H9 (cell line): ENCODE measurements around the gene TFAP2A. TPM values are rescaled to one million over a fixed set of nuclear protein-coding genes. Genes with fewer than 3 reads are reported as not detected.

ENCODE experiments used
- DNase-seq: peaks from one replicate; pipeline ENCODE4 v3.0.0-alpha.2; 2017
- H2AFZ ChIP-seq: one replicate; pipeline ENCODE4 v1.6.1; 2013; ENCODE audit warnings: mild to moderate bottlenecking, low read length, control low read depth, moderate library complexity
- H2AK5ac ChIP-seq: 2 replicates; pipeline ENCODE4 v1.6.1; 2013; ENCODE audit warnings: low read length, control low read depth, mixed read lengths; ENCODE audit not compliant: insufficient read length
- H2BK120ac ChIP-seq: one replicate; pipeline ENCODE4 v1.6.1; 2013; ENCODE audit warnings: low read depth, mild to moderate bottlenecking, low read length, control low read depth, inconsistent platforms; ENCODE audit not compliant: poor library complexity, severe bottlenecking
- H2BK12ac ChIP-seq: 2 replicates; pipeline ENCODE4 v1.6.1; 2013; ENCODE audit warnings: low read length, control low read depth, mixed read lengths, low read depth; ENCODE audit not compliant: insufficient read length
- H2BK15ac ChIP-seq: 2 replicates; pipeline ENCODE4 v1.6.1; 2013; ENCODE audit warnings: low read depth, low read length, control low read depth
- H2BK20ac ChIP-seq: one replicate; pipeline ENCODE4 v1.6.1; 2013; ENCODE audit warnings: low read depth, mild to moderate bottlenecking, low read length, control low read depth, inconsistent platforms; ENCODE audit not compliant: poor library complexity, severe bottlenecking
- H2BK5ac ChIP-seq: 2 replicates; pipeline ENCODE4 v1.6.1; 2013; ENCODE audit warnings: low read length, control low read depth, mixed read lengths; ENCODE audit not compliant: insufficient read length
- H3K14ac ChIP-seq: 2 replicates; pipeline ENCODE4 v1.6.1; 2013; ENCODE audit warnings: low read length, control low read depth; ENCODE audit not compliant: insufficient read depth
- H3K18ac ChIP-seq: 2 replicates; pipeline ENCODE4 v1.6.1; 2013; ENCODE audit warnings: low read depth, mild to moderate bottlenecking, mixed read lengths, low read length, control low read depth; ENCODE audit not compliant: insufficient read length
- H3K23ac ChIP-seq: 2 replicates; pipeline ENCODE4 v1.6.1; 2013; ENCODE audit warnings: low read length, control low read depth, mixed read lengths, low read depth; ENCODE audit not compliant: insufficient read length
- H3K23me2 ChIP-seq: 2 replicates; pipeline ENCODE4 v1.6.1; 2013; ENCODE audit warnings: low read depth, mild to moderate bottlenecking, mixed read lengths, low read length, control low read depth; ENCODE audit not compliant: insufficient read length, poor library complexity, severe bottlenecking
- H3K27ac ChIP-seq: 2 replicates; pipeline ENCODE4 v1.5.1; 2013; ENCODE audit warnings: low read length, control low read depth, mixed read lengths, low read depth; ENCODE audit not compliant: insufficient read length
- H3K27me3 ChIP-seq: 2 replicates; pipeline ENCODE4 v1.6.1; 2013; ENCODE audit warnings: low read length, control low read depth, inconsistent platforms; ENCODE audit not compliant: insufficient read depth
- H3K4ac ChIP-seq: 2 replicates; pipeline ENCODE4 v1.6.1; 2013; ENCODE audit warnings: low read depth, mild to moderate bottlenecking, control low read depth, inconsistent platforms, low read length, moderate library complexity
- H3K4me1 ChIP-seq: 2 replicates; pipeline ENCODE4 v1.6.1; 2013; ENCODE audit warnings: low read length, control low read depth, inconsistent platforms; ENCODE audit not compliant: insufficient read depth
- H3K4me2 ChIP-seq: 2 replicates; pipeline ENCODE4 v1.6.1; 2013; ENCODE audit warnings: low read length, control low read depth, mixed read lengths; ENCODE audit not compliant: insufficient read length, insufficient read depth
- H3K56ac ChIP-seq: 2 replicates; pipeline ENCODE4 v1.6.1; 2013; ENCODE audit warnings: low read depth, mild to moderate bottlenecking, mixed read lengths, low read length, control low read depth; ENCODE audit not compliant: insufficient read length
- H3K79me1 ChIP-seq: 2 replicates; pipeline ENCODE4 v1.6.1; 2013; ENCODE audit warnings: low read depth, mild to moderate bottlenecking, moderate library complexity, low read length, control low read depth, inconsistent platforms; ENCODE audit not compliant: insufficient read depth, poor library complexity, severe bottlenecking
- H3K79me2 ChIP-seq: 2 replicates; pipeline ENCODE4 v1.6.1; 2013; ENCODE audit warnings: low read length, control low read depth, inconsistent platforms; ENCODE audit not compliant: insufficient read depth
- H3K9ac ChIP-seq: 2 replicates; pipeline ENCODE4 v1.6.1; 2013; ENCODE audit warnings: low read length, control low read depth, mixed read lengths; ENCODE audit not compliant: insufficient read length; ENCODE audit errors: extremely low read depth
- H3K9me3 ChIP-seq: one replicate; pipeline ENCODE4 v1.6.1; 2013; ENCODE audit warnings: low read depth, low read length, inconsistent platforms; ENCODE audit not compliant: control insufficient read depth
- H3T11ph ChIP-seq: one replicate; pipeline ENCODE4 v1.6.1; 2013; ENCODE audit warnings: mild to moderate bottlenecking, low read length, control low read depth, inconsistent platforms
- H4K20me1 ChIP-seq: one replicate; pipeline ENCODE4 v1.6.1; 2013; ENCODE audit not compliant: control insufficient read depth, insufficient read length, insufficient read depth
- H4K5ac ChIP-seq: 2 replicates; pipeline ENCODE4 v1.6.1; 2013; ENCODE audit warnings: low read depth, mild to moderate bottlenecking, mixed read lengths, low read length, control low read depth; ENCODE audit not compliant: insufficient read length
- H4K8ac ChIP-seq: replicated peaks from 2 replicates; pipeline ENCODE4 v1.6.1; 2013; ENCODE audit warnings: low read length, control low read depth, mixed read lengths, low read depth; ENCODE audit not compliant: insufficient read length
- H4K91ac ChIP-seq: 2 replicates; pipeline ENCODE4 v1.6.1; 2013; ENCODE audit warnings: low read depth, mild to moderate bottlenecking, moderate library complexity, mixed read lengths, low read length, control low read depth; ENCODE audit not compliant: insufficient read length
- H3K27ac Mint-ChIP-seq, 3 experiments: 2 replicates in 2 of 3; 3 replicates in 1 of 3; pipeline ENCODE4 v1.8.0; 2020 to 2021; ENCODE audit warnings: mixed read lengths in 3 of 3, mild to moderate bottlenecking in 1 of 3, moderate library complexity in 1 of 3
- H3K27me3 Mint-ChIP-seq: 2 replicates; pipeline ENCODE4 v1.8.0; 2021; ENCODE audit warnings: low read depth, mild to moderate bottlenecking, moderate library complexity, mixed read lengths
- H3K36me3 Mint-ChIP-seq, 3 experiments: 2 replicates in 2 of 3; 3 replicates in 1 of 3; pipeline ENCODE4 v1.8.0; 2020 to 2021; ENCODE audit warnings: low read depth in 3 of 3, mixed read lengths in 3 of 3; ENCODE audit not compliant: insufficient read depth in 1 of 3
- H3K4me1 Mint-ChIP-seq, 2 experiments: 2 replicates each; pipeline ENCODE4 v1.8.0; 2020; ENCODE audit warnings: mixed read lengths in 2 of 2
- H3K4me3 Mint-ChIP-seq, 2 experiments: 2 replicates in 1 of 2; 3 replicates in 1 of 2; pipeline ENCODE4 v1.8.0; 2020 to 2021; ENCODE audit warnings: mild to moderate bottlenecking in 2 of 2, mixed read lengths in 2 of 2, moderate library complexity in 1 of 2
- H3K9me3 Mint-ChIP-seq, 2 experiments: 2 replicates in 1 of 2; 3 replicates in 1 of 2; pipeline ENCODE4 v1.8.0; 2020; ENCODE audit warnings: mild to moderate bottlenecking in 2 of 2, mixed read lengths in 2 of 2, moderate library complexity in 1 of 2
- WGBS: extraction: QIAGEN DNeasy Blood & Tissue Kit; methylation state at CpG from one replicate; pipeline ENCODE4 v1.1.7; 2013; ENCODE audit warnings: missing lambda C conversion rate, low lambda C conversion rate, mixed read lengths; ENCODE audit not compliant: insufficient read length; ENCODE audit errors: extremely low coverage; 5-methylcytosine and 5-hydroxymethylcytosine counted together
- total RNA-seq: library from RNA; stranded (reverse); gene quantifications from 2 replicates; pipeline ENCODE4 v1.2.1, GENCODE V29; 2021
- TF ChIP-seq, protein P1 (sequence below): fragments of 200-600 bp; sonication (generic); conservative IDR thresholded peaks from 3 replicates; pipeline ENCODE4 v1.8.0; 2021; ENCODE audit warnings: antibody characterized with exemption, mild to moderate bottlenecking

The TFAP2A gene
- total RNA-seq, 1 experiment from 2014 or later: 2.6 TPM

- Histone ChIP-seq H3K27me3 (peaks cover 81% of the 10 kb centered on the region), H3K27ac (no peak overlapping the region), H3K79me1 (no peaks in the 10 kb centered on the region), H3K4ac (no peak overlapping the region), H2AK5ac (no peak overlapping the region), H3K4me1 (no peaks in the 10 kb centered on the region), H3K9me3 (no peaks in the 10 kb centered on the region), H2BK120ac (no peak overlapping the region), H3K79me2 (no peaks in the 10 kb centered on the region), H3K23ac (no peak overlapping the region), H3K14ac (no peak overlapping the region), H2BK5ac (no peak overlapping the region), H3K4me2 (peak overlapping the region; percentile 13), H4K8ac (no peak overlapping the region), H4K20me1 (peaks cover 3% of the 10 kb centered on the region), H2BK20ac (no peak overlapping the region), H2AFZ (no peak overlapping the region), H3T11ph (no peak overlapping the region), H3K9ac (no peak overlapping the region), H4K5ac (no peak overlapping the region), H4K91ac (no peak overlapping the region), H2BK12ac (no peak overlapping the region), H3K56ac (no peak overlapping the region), H3K18ac (no peak overlapping the region), H2BK15ac (no peak overlapping the region; the same call in 1 of the 2 replicates), H3K23me2 (peaks cover 2% of the 10 kb centered on the region)
- H3K4me1 Mint-ChIP-seq: peaks cover 50 to 60% of the 10 kb centered on the region in 2 experiments
- no CpG with 5 or more reads among the region's 48 CpGs for WGBS
- peak overlapping the region in 1 of 2 experiments; percentile 65; a peak in 3 of 5 replicates for H3K4me3 Mint-ChIP-seq
- DNase-seq: peak; percentile 56
- H3K27me3 Mint-ChIP-seq: peaks cover 98% of the 10 kb centered on the region
- H3K27ac Mint-ChIP-seq: no peak overlapping the region
- H3K9me3 Mint-ChIP-seq: no peaks in the 10 kb centered on the region; a peak in 1 of 5 replicates
- no peaks in the 10 kb centered on the region for H3K36me3 Mint-ChIP-seq
- TF ChIP-seq, protein P1, sequence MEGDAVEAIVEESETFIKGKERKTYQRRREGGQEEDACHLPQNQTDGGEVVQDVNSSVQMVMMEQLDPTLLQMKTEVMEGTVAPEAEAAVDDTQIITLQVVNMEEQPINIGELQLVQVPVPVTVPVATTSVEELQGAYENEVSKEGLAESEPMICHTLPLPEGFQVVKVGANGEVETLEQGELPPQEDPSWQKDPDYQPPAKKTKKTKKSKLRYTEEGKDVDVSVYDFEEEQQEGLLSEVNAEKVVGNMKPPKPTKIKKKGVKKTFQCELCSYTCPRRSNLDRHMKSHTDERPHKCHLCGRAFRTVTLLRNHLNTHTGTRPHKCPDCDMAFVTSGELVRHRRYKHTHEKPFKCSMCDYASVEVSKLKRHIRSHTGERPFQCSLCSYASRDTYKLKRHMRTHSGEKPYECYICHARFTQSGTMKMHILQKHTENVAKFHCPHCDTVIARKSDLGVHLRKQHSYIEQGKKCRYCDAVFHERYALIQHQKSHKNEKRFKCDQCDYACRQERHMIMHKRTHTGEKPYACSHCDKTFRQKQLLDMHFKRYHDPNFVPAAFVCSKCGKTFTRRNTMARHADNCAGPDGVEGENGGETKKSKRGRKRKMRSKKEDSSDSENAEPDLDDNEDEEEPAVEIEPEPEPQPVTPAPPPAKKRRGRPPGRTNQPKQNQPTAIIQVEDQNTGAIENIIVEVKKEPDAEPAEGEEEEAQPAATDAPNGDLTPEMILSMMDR: no peak
These were observed 31.4 kb downstream of the TFAP2A start for GRCh38 chr6:10383331-10384090.
